Endothelial cell of umbilical vein (primary cell): Measurements from ENCODE around the gene CLIC1. TPM values are rescaled to one million over a fixed set of nuclear protein-coding genes. Genes with fewer than 3 reads are reported as not detected.

Experiments used
- BruUV-seq: library from RNA; stranded (reverse); fragments of 400-500 nt; replicated peaks from 2 replicates; lab custom pipeline; 2021; lab: Mats Ljungman, UMichigan
- CTCF ChIA-PET: fragments of 300-600, 350-600 bp; sonication (Branson Sonifier 250); formaldehyde crosslinking; loops from one replicate; lab custom pipeline; 2021; ENCODE audit warnings: antibody characterized with exemption, inconsistent platforms; lab: Charles Lee
- POLR2A ChIA-PET: fragments of 300-600, 350-600 bp; sonication (Branson Sonifier 250); formaldehyde crosslinking; loops from one replicate; lab custom pipeline; 2021; ENCODE audit warnings: antibody characterized with exemption, inconsistent platforms; lab: Charles Lee
- DNase-seq: peaks from one replicate; pipeline ENCODE4 v3.0.0-alpha.2; 2011; ENCODE audit warnings: low read depth, low spot score
- FAIRE-seq: peaks from 2 replicates; lab custom pipeline; 2011; peaks lifted over from hg19 to GRCh38; lab: Jason Lieb, UNC
- H2AFZ ChIP-seq: 2 replicates; pipeline ENCODE4 v1.6.0; 2012; ENCODE audit warnings: low read depth, low read length, control low read depth, inconsistent platforms
- H3K27ac ChIP-seq: 2 replicates; pipeline ENCODE4 v1.5.1; 2011; ENCODE audit warnings: low read depth, mild to moderate bottlenecking, control low read depth, low read length, moderate library complexity; ENCODE audit not compliant: insufficient read depth
- H3K27me3 ChIP-seq, 2 experiments: 2 replicates each; pipeline versions ENCODE4 v1.6.0 to v1.6.1; 2011; ENCODE audit warnings: low read length in 2 of 2, mixed read lengths in 1 of 2; ENCODE audit not compliant: control insufficient read depth in 2 of 2, insufficient read depth in 2 of 2
- H3K36me3 ChIP-seq, 2 experiments: 2 replicates in 1 of 2; 3 replicates in 1 of 2; pipeline ENCODE4 v1.5.1; 2011; ENCODE audit warnings: low read length in 2 of 2, mild to moderate bottlenecking in 1 of 2, moderate library complexity in 1 of 2; ENCODE audit not compliant: control insufficient read depth in 2 of 2, insufficient read depth in 2 of 2; ENCODE audit errors: extremely low read depth in 1 of 2
- H3K4me1 ChIP-seq: 3 replicates; pipeline ENCODE4 v1.5.1; 2011; ENCODE audit warnings: mild to moderate bottlenecking, low read length; ENCODE audit not compliant: control insufficient read depth, insufficient read depth; ENCODE audit errors: extremely low read depth
- H3K4me2 ChIP-seq: 2 replicates; pipeline ENCODE4 v1.6.1; 2011; ENCODE audit warnings: low read length, control low read depth, mixed read lengths; ENCODE audit not compliant: insufficient read depth
- H3K4me3 ChIP-seq, 3 experiments: fragments of 200-600 bp in 1 of 3; sonication (generic), shearing (Covaris generic) in 1 of 3; replicated peaks in 1 of 3; 2 replicates each; pipeline ENCODE4 v1.5.1; 2011 to 2016; ENCODE audit warnings: control low read depth in 3 of 3, low read length in 3 of 3, mild to moderate bottlenecking in 2 of 3, inconsistent platforms in 1 of 3, low read depth in 1 of 3, moderate library complexity in 1 of 3; ENCODE audit not compliant: insufficient read depth in 1 of 3
- H3K79me2 ChIP-seq: 2 replicates; pipeline ENCODE4 v1.6.0; 2012; ENCODE audit warnings: low read length, inconsistent platforms; ENCODE audit not compliant: control insufficient read depth, insufficient read depth
- H3K9ac ChIP-seq: replicated peaks from 2 replicates; pipeline ENCODE3; 2011; ENCODE audit warnings: low read length, control low read depth; ENCODE audit not compliant: insufficient read depth; ENCODE audit errors: extremely low read depth
- H3K9me1 ChIP-seq: replicated peaks from 3 replicates; pipeline ENCODE4 v1.6.0; 2011; ENCODE audit warnings: mild to moderate bottlenecking, low read length; ENCODE audit not compliant: control insufficient read depth, insufficient read depth; ENCODE audit errors: extremely low read depth
- H3K9me3 ChIP-seq: replicated peaks from 2 replicates; pipeline ENCODE4 v1.5.1; 2012; ENCODE audit warnings: low read length, inconsistent platforms; ENCODE audit not compliant: control insufficient read depth, insufficient read depth
- H4K20me1 ChIP-seq: replicated peaks from 2 replicates; pipeline ENCODE3; 2011; ENCODE audit warnings: mild to moderate bottlenecking, low read length; ENCODE audit not compliant: control insufficient read depth, insufficient read depth; ENCODE audit errors: extremely low read depth
- EZH2 ChIP-seq: IDR thresholded peaks from 2 replicates; pipeline ENCODE4 v1.6.1; 2012; ENCODE audit warnings: borderline replicate concordance, low read depth, mild to moderate bottlenecking, moderate library complexity, low read length, inconsistent platforms; ENCODE audit not compliant: severe bottlenecking
- FOS ChIP-seq: IDR thresholded peaks from 2 replicates; pipeline ENCODE4 v1.6.1; 2011; ENCODE audit warnings: mild to moderate bottlenecking, low read length, moderate library complexity, borderline replicate concordance; ENCODE audit not compliant: insufficient read depth
- GATA2 ChIP-seq: IDR thresholded peaks from 2 replicates; pipeline ENCODE4 v1.7.0; 2011; ENCODE audit warnings: low read depth, mild to moderate bottlenecking, moderate library complexity, mixed read lengths, low read length; ENCODE audit not compliant: insufficient read length, insufficient read depth
- JUN ChIP-seq: IDR thresholded peaks from 2 replicates; pipeline ENCODE4 v1.6.1; 2011; ENCODE audit warnings: borderline replicate concordance, low read depth; ENCODE audit not compliant: insufficient read length, insufficient read depth
- MYC ChIP-seq: IDR thresholded peaks from one replicate; pipeline ENCODE4 v1.6.1; 2011; ENCODE audit warnings: mild to moderate bottlenecking, low read depth, low read length
- POLR2A ChIP-seq: IDR thresholded peaks from 2 replicates; pipeline ENCODE4 v1.6.1; 2012; ENCODE audit warnings: low read depth, mild to moderate bottlenecking, control low read depth, low read length
- POLR2AphosphoS5 ChIP-seq: IDR thresholded peaks from 2 replicates; pipeline ENCODE4 v1.6.1; 2012; ENCODE audit warnings: low read depth, mild to moderate bottlenecking, control low read depth, low read length, moderate library complexity; ENCODE audit not compliant: insufficient read depth
- dilution Hi-C: fragments of 300-500 bp; cut with MboI; formaldehyde crosslinking; loops from one replicate; pipeline ENCODE4 v1.15.0; 2019; ENCODE audit warnings: low sequenced_read_pairs; ENCODE audit not compliant: extremely low pct_ligation_motif_present
- intact Hi-C: fragments of 100-400 bp; cut with micrococcal nuclease; formaldehyde crosslinking; loops from one replicate; pipeline ENCODE4 v1.10.0; 2022
- polyA plus RNA-seq, 4 experiments: library from polyadenylated mRNA; depleted of rRNA in 3 of 4; stranded (reverse) in 3 of 4; unstranded in 1 of 4; fragments of >200 nt; gene quantifications; 2 replicates each; pipeline versions ENCODE4 v1.2.1 to v1.2.3, GENCODE V29; 2011 to 2012; ENCODE audit warnings: missing spikeins in 1 of 4
- total RNA-seq: library from RNA; stranded (reverse); gene quantifications from 2 replicates; pipeline ENCODE4 v1.2.3, GENCODE V29; 2021
- TF ChIP-seq, protein P1 (sequence below): IDR thresholded peaks from 2 replicates; pipeline ENCODE4 v1.6.1; 2011; ENCODE audit not compliant: insufficient read depth, insufficient read length
- TF ChIP-seq, protein P2 (sequence below), 2 donors: IDR thresholded peaks; 1 replicate in 1 of 2; 2 replicates in 1 of 2; pipeline ENCODE4 v1.5.1; 2011; ENCODE audit warnings: low read length in 2 of 2, mild to moderate bottlenecking in 2 of 2, moderate library complexity in 2 of 2, control low read depth in 1 of 2, inconsistent platforms in 1 of 2, low read depth in 1 of 2; ENCODE audit not compliant: insufficient read depth in 1 of 2; ENCODE audit errors: extremely low read depth in 1 of 2

CLIC1 gene
- total and polyA plus RNA-seq, 2 donors (not counting 3 experiments of a cell fraction or from before 2014, with no cell fraction given), result 543 to 578 TPM

DNA sequence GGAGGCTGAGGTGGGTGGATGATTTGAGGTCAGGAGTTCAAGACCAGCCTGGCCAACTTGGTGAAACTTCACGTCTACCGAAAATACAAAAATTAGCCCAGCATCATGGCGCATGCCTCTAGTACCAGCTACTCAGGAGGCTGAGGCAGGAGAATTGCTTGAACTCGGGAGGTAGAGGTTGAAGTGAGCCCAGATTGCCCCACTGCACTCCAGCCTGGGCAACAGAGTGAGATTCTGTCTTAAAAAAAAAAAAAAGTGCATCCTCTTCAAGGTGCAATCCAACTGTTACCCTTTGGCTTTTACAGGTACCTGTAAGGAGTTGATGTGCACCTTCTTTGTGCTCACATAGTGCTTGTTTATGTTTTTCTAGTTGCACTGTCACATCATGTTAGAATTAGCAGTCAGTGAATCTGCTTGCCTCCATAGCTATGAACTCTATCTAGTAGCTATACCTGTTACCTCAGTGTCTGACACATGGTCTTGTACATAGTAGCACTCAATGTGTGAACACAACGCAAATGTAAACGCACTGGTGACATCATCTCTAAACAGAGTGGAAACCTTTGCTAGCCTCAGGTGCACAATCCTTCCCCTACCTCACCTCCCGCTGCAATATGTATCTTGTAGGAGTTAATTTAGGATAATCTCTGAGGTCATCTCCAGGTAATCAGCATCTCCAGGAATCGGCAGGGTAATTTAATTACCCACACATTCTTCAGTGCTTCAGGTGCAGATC lies 13.1 kb upstream of the CLIC1 start:
- H3K79me2 ChIP-seq, result no peaks in the 10 kb centered on the region
- H2AFZ ChIP-seq, result no peak overlapping the region
- H3K27me3 ChIP-seq, result no peaks in the 10 kb centered on the region
- no TSS peak for BruUV-seq
- no peak for DNase-seq
- no peaks in the 10 kb centered on the region for H3K36me3 ChIP-seq
- H3K9ac ChIP-seq, result no peak overlapping the region
- CTCF ChIA-PET, result interaction anchor here (1.3 to 3.9 kb wide), 2 partner anchors 9 to 20 kb away, joined by 4 to 18 read pairs; no protein-coding TSS in a partner anchor
- TF ChIP-seq, protein P1, sequence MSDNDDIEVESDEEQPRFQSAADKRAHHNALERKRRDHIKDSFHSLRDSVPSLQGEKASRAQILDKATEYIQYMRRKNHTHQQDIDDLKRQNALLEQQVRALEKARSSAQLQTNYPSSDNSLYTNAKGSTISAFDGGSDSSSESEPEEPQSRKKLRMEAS, result no peak
- TF ChIP-seq, protein P2, sequence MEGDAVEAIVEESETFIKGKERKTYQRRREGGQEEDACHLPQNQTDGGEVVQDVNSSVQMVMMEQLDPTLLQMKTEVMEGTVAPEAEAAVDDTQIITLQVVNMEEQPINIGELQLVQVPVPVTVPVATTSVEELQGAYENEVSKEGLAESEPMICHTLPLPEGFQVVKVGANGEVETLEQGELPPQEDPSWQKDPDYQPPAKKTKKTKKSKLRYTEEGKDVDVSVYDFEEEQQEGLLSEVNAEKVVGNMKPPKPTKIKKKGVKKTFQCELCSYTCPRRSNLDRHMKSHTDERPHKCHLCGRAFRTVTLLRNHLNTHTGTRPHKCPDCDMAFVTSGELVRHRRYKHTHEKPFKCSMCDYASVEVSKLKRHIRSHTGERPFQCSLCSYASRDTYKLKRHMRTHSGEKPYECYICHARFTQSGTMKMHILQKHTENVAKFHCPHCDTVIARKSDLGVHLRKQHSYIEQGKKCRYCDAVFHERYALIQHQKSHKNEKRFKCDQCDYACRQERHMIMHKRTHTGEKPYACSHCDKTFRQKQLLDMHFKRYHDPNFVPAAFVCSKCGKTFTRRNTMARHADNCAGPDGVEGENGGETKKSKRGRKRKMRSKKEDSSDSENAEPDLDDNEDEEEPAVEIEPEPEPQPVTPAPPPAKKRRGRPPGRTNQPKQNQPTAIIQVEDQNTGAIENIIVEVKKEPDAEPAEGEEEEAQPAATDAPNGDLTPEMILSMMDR (IDR thresholded peaks at IDR 0.05; ENCODE audit: extremely low read depth in 1 of 2, insufficient read depth in 1 of 2, low read depth in 1 of 2, low read length in 2 of 2), result no peak
- H3K4me3 ChIP-seq, result no peak overlapping the region
- no peak overlapping the region for H3K27ac ChIP-seq
- no peak overlapping the region for H3K4me2 ChIP-seq
- intact Hi-C loops, result no loop called here
- H3K9me3 ChIP-seq, result no peaks in the 10 kb centered on the region
- no peak for FAIRE-seq
- no peaks in the 10 kb centered on the region for H3K4me1 ChIP-seq
- dilution Hi-C loops, result no loop called here
- H3K9me1 ChIP-seq, result no peaks in the 10 kb centered on the region
- H4K20me1 ChIP-seq, result no peaks in the 10 kb centered on the region
- POLR2A ChIA-PET, result no interaction called here

DNA sequence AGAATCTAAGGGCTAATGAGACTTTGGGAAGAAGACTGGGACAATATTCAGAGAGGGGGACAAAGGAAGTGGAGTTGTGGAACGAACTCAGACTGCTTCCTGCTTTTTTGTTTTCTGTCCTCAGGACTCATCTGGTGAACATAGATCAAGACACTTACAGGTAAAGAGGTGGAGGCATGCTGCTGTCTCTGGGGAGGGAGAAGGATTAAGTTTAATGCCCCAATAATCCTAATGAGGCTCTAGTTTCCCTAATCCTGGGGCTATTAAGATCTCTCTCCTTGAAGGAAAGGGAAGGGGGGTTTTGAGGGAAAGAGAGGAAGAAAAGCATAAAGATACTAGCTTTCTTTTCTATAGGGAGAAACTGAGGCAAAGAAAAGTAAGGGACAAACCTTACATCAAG lies 8.1 kb upstream of the CLIC1 start:
- TF ChIP-seq GATA2 (no peak), POLR2A (no peak), POLR2AphosphoS5 (no peak), JUN (no peak), MYC (no peak), EZH2 (no peak), FOS (no peak)
- TF ChIP-seq, protein P1, result no peak
- TF ChIP-seq, protein P2 (IDR thresholded peaks at IDR 0.05; ENCODE audit: extremely low read depth in 1 of 2, insufficient read depth in 1 of 2, low read depth in 1 of 2, low read length in 2 of 2), result no peak
- Histone ChIP-seq H3K9me1 (no peaks in the 10 kb centered on the region), H3K79me2 (peaks cover 3% of the 10 kb centered on the region), H3K27ac (no peak overlapping the region), H3K27me3 (no peaks in the 10 kb centered on the region), H2AFZ (no peak overlapping the region), H3K36me3 (no peaks in the 10 kb centered on the region), H3K9me3 (no peaks in the 10 kb centered on the region), H3K4me2 (no peak overlapping the region), H3K9ac (no peak overlapping the region), H4K20me1 (no peaks in the 10 kb centered on the region), H3K4me1 (peaks cover under 1% of the 10 kb centered on the region), H3K4me3 (no peak overlapping the region)
- no TSS peak for BruUV-seq
- POLR2A ChIA-PET, result no interaction called here
- no peak for DNase-seq
- CTCF ChIA-PET, result no interaction called here
- intact Hi-C loops, result no loop called here
- dilution Hi-C loops, result no loop called here
- FAIRE-seq, result no peak
